ENCODE results near the gene PGAP6.
"Not testable (repeated sequence)": the region's sequence is repeated elsewhere in the genome, so short reads cannot be mapped to it uniquely, and the experiment has no call there.

PGAP6 gene

GRCh38 chr16:367333-367903, 14.4 kb downstream of the PGAP6 start:
- no peak for DNase-seq (ENCODE audit: low read depth in 2 of 2)

DNA sequence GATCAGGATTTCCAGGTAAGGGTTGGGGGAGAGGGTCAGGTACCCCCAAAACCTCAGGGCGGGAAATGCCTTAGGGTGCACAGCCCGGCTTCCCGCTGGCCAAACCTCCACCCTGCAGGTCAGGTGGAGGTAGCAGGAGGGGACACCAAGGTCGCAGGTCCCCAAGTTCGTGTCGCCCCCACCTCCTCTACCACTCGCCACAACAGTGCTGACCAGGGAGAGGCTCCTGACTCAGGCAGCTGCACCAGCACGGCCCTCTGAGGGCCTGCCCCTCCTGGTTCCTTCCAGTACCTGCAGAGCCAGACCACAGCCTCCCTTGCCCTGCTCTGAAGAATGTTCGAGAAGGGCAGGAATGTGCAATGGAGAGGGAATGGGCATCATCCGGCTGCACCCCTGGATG, 15.3 kb downstream of the PGAP6 start:
- DNase-seq (ENCODE audit: low read depth in 2 of 2): no peak

DNA sequence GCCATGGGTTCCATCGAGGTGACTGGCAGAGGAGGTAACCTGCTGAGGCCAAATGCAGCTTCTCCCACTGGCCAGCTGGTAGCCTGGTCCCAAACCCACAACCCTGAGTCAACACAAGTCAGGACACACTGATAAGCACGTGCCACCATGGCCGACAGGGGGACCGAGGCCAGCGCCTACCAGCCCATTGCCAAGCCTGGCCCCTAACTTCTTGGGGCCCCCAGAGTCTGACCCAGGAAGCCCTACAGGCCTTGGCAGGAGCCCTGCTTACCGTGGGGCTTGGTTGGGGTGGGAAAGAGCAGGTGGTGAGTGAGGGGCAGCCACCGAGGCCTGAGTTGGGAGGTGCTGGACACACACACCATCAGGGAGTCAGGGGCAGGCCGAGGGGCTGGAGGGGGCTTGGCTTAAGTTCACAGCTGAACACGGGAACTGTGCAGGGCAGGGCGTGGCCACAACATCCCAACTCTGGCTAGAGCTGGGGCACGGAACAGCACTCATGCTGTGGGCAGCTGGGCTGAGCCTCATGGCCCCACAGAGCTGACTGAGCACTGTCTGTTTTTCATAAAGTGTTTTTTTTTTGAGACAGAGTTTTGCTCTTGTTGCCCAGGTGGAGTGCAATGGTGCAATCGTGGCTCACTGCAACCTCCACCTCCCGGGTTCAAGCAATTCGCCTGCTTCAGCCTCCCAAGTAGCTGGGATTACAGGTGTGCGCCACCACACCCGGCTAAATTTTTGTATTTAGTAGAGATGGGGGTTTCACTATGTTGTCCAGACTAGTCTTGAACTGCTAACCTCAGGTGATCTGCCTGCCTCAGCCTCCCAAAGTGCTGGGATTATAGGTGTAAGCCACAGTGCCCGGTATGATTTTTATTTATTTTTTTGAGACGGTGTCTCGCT, 16.9 kb downstream of the PGAP6 start:
- DNase-seq (ENCODE audit: low read depth in 2 of 2): no peak

- DNase-seq (ENCODE audit: low read depth in 2 of 2): no peak
These were observed 17.9 kb downstream of the PGAP6 start for GRCh38 chr16:363766-364490.

GRCh38 chr16:363110-363765, 18.5 kb downstream of the PGAP6 start:
- no peak for DNase-seq (ENCODE audit: low read depth in 2 of 2)

- not testable (repeated sequence) for DNase-seq (ENCODE audit: low read depth in 2 of 2)
These were observed 19.1 kb downstream of the PGAP6 start for GRCh38 chr16:362702-362999.

DNA sequence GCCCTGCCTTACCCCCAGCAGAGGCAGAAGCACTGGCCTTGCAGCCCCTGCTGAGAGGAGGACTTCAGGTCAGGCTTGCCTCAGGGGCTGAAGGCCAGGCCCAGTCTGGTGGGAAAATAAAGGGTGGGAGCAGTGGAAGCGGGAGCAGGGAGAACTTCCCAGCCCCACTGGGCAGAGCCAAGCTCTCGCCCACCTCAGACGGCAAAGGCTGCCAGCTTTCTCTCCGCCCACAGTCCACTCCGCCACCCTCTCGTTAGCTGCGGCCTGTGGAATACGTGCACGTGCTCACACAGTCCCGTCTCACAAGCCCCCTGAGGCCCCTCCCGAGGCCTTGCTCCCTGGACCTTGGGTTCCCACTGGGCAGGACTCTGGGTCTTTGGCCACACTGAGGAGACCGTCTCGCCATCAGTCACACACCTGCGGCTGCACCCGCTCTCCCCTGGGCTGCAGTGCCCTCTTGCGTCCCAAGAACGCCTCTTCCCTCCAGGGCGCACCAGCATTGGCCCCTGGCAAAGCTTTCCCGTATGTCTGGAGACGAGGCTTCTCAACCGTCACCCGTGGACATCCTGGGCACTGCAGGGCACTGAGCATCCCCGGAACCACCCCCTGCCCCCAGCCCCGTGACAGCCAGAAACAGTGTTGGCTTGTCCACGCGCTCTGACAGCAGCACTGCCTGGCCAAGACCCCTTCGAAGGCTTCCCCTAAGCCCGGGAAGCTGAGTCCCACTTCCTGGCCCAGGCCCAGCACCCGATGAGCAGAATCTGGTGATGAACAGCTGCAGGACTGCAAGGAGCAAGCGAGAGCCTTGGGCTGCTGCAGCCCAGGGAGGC, 19.7 kb downstream of the PGAP6 start:
- DNase-seq (ENCODE audit: low read depth in 2 of 2): peak; percentile 53 to 56

- no peak for DNase-seq (ENCODE audit: low read depth in 2 of 2)
These were observed 20.4 kb downstream of the PGAP6 start for GRCh38 chr16:361341-361871.

- DNase-seq (ENCODE audit: low read depth in 2 of 2): no peak
These were observed 21.0 kb downstream of the PGAP6 start for GRCh38 chr16:360698-361336.

- DNase-seq (ENCODE audit: low read depth in 2 of 2): no peak
These were observed 21.7 kb downstream of the PGAP6 start for GRCh38 chr16:359871-360697.

DNA sequence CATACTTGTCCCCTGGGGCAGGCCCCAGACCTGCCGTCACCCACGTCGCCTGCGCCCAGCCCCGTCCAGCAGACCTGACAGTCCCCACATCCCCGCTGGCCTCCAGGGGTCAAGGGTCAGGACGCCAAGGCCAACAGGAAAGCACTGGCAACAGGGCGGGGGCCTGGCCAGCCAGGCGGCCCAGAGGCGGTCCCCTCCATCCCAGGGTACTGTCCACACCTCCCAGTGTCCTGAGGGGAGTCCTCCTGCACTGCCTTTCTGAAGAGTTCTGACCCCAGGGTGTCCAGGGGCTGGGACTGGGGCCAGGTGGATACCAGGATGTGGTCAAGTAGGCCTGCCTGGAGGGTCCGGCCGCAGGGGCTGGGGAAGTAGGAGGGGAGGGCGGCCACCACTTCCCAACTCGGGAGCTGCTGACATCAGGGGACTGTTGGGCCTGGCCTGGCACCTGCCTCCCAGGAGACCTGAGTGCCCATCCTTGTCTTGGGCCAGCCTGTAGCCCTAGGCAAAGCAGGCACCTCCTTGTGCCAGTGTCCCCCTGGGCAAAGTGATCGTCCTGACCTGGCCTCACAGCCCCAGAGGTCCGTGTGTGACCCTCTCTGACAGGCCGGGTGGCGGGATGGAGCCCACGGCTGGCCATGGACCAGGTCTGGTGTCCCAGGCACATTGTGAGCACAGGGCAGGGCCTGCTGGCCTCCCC, 22.6 kb downstream of the PGAP6 start:
- DNase-seq (ENCODE audit: low read depth in 2 of 2): no peak

- no peak for DNase-seq (ENCODE audit: low read depth in 2 of 2)
These were observed 25.0 kb downstream of the PGAP6 start for GRCh38 chr16:356741-357140.

GRCh38 chr16:354971-355461, 26.8 kb downstream of the PGAP6 start:
- DNase-seq (ENCODE audit: low read depth in 2 of 2): no peak

GRCh38 chr16:354291-354881, 27.4 kb downstream of the PGAP6 start:
- DNase-seq (ENCODE audit: low read depth in 2 of 2): no peak

DNA sequence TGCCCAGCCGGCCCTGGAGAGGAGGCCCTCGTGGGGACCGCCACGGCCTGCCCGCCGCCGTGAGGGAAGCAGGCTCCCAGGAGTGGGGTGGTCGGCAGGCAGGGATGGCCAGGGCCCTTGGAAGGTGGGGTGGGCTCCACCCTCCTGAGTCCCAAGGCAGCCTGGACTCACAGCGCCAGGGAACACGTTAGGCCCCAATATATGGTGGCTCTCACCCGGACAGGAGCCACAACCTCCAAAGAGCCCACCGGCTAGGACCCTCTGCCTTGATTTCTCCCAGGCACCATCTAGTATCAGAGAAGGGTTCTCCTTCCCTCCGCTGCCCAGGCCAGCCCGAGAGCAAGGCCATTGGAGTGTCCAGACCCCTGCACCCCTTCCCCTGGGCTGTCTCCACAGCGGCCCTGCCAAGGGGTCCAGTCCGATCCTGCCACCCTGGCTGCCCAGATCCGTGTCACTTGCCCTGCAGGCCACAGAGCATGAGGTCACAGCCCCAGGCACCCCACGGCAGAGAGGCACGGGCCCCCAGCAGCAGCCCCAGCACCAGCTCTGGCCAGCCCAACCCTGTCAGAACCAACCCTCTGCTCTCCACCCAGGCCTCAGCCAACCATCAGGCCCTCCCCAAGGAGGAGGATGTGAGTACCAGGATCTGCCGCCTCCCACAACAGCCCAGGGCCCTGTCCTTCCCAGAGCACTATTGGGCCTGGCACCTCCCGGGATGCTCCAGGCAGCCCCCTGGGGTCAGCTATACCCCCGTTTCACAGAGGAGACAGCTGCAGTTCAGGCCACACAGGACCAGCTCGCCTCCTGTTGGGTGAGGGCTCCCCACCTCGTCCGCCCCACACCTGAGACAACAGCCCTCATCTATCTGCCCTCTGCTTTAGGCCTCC, 28.1 kb downstream of the PGAP6 start:
- DNase-seq (ENCODE audit: low read depth in 2 of 2): no peak

- DNase-seq (ENCODE audit: low read depth in 2 of 2): peak; percentile 100
These were observed 29.0 kb downstream of the PGAP6 start, which contains the start of gene AXIN1 for GRCh38 chr16:352547-353403. Gene AXIN1, minus strand, starts transcription at chr16:352723. Its CDS starts 5,698 bp downstream, at chr16:347025.

Measured in activated CD4-positive, alpha-beta T cell treated with anti-CD3 and anti-CD28 coated beads for 24 hours (primary cell).